Body of pancreas (tissue), 4 donors: ENCODE results near the gene STX4. TPM values are rescaled to one million over a fixed set of nuclear protein-coding genes. Genes with fewer than 3 reads are reported as not detected.

Experiments
- ATAC-seq: fragments of 150-250 bp; one replicate; pipeline ENCODE4 v1.9.1; 2016
- DNase-seq, 4 donors: peaks; one replicate each; pipeline ENCODE4 v3.0.0-alpha.2; 2019
- H3K27ac ChIP-seq, 4 donors: fragments of 200-600 bp; sonication (generic); 1 replicate in 3 of 4; 2 replicates in 1 of 4; pipeline versions ENCODE4 v1.5.1 to v1.6.1; 2016 to 2019; ENCODE audit warnings: mild to moderate bottlenecking in 1 of 4, mixed read lengths in 1 of 4, moderate library complexity in 1 of 4
- H3K27me3 ChIP-seq, 2 donors: fragments of 200-600 bp; sonication (generic); one replicate each; pipeline ENCODE4 v1.6.0; 2016; ENCODE audit warnings: mild to moderate bottlenecking in 1 of 2
- H3K36me3 ChIP-seq, 2 donors: fragments of 200-600 bp; sonication (generic); replicated peaks in 1 of 2; 2 replicates each; pipeline ENCODE4 v1.5.1; 2016; ENCODE audit warnings: low read depth in 2 of 2; ENCODE audit not compliant: insufficient read depth in 1 of 2
- H3K4me1 ChIP-seq: fragments of 200-600 bp; sonication (generic); one replicate; pipeline ENCODE4 v1.6.0; 2016
- H3K4me3 ChIP-seq, 2 donors: fragments of 200-600 bp; sonication (generic); 1 replicate in 1 of 2; 2 replicates in 1 of 2; pipeline ENCODE4 v1.5.1; 2016 to 2019
- H3K9me3 ChIP-seq, 3 donors: fragments of 200-600 bp; sonication (generic); 1 replicate in 2 of 3; 2 replicates in 1 of 3; pipeline ENCODE4 v1.5.1; 2016
- POLR2A ChIP-seq, 3 donors: fragments of 450-650 bp; IDR thresholded peaks; one replicate each; pipeline ENCODE4 v1.6.1; 2016; ENCODE audit warnings: antibody characterized with exemption in 3 of 3, mild to moderate bottlenecking in 2 of 3
- WGBS, 2 donors: methylation state at CpG; one replicate each; pipeline ENCODE4 v1.1.5; 2017; 5-methylcytosine and 5-hydroxymethylcytosine counted together
- intact Hi-C: fragments of 100-400 bp; cut with DNase I; formaldehyde crosslinking; loops from one replicate; pipeline ENCODE4 v1.15.1; 2023
- total RNA-seq, 2 donors: library from RNA; depleted of rRNA; stranded (reverse); fragments of >200 nt; gene quantifications; one replicate each; pipeline ENCODE4 v1.1.0, GENCODE V29; 2016
- TF ChIP-seq, protein P1 (sequence below), 7 experiments: fragments of 450-650 bp in 4 of 7; fragments of 200-600 bp in 3 of 7; sonication (generic) in 3 of 7; IDR thresholded peaks; one replicate each; pipeline ENCODE4 v1.5.1; 2016 to 2019; ENCODE audit warnings: antibody characterized with exemption in 7 of 7

Gene STX4
- total RNA-seq, 2 donors from 2014 or later = 25.9 to 38.6 TPM

DNA sequence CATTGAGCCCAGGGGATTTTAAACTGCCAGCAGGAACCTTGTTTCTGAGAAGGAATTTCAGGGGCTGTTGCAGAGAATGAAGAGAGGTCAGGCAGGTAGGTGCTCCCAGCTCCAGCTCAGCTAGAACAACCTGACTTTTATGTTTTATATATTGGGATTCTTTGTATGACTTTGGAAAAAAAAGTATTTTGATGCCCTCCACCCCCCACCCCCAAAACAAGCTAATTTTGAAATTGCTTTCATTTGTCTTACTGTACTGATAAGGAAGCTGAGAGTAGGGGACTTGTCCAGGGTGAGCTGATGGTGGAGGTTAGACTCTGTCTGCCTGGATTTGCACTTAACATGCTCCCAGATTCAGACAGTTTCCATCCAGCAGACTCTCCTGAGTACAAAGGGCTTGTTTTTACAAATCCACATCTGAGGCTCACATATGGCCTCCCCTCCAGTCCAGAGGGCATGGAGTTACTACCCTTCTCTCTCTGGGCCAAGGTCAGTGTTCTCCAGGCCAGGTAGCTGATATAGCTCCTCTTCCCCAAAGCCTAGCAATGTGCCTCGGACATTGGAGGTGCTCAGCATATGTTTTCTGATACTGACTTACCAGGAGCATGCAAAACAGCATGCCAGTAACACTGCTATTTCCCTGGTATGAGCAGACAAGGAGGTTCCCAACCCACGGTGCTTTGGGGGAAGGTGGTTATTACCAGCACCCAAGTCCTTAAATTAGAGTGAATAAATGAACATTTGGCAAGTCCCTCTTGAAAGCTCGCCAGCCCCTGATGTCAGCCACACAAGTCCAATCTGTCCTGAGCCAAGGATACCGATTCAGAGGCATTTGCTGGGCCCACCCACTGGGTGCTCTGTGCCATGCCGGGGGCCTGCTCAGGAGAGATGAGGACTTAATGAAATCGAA is 34.3 kb upstream of the STX4 start:
- TF ChIP-seq, protein P1, sequence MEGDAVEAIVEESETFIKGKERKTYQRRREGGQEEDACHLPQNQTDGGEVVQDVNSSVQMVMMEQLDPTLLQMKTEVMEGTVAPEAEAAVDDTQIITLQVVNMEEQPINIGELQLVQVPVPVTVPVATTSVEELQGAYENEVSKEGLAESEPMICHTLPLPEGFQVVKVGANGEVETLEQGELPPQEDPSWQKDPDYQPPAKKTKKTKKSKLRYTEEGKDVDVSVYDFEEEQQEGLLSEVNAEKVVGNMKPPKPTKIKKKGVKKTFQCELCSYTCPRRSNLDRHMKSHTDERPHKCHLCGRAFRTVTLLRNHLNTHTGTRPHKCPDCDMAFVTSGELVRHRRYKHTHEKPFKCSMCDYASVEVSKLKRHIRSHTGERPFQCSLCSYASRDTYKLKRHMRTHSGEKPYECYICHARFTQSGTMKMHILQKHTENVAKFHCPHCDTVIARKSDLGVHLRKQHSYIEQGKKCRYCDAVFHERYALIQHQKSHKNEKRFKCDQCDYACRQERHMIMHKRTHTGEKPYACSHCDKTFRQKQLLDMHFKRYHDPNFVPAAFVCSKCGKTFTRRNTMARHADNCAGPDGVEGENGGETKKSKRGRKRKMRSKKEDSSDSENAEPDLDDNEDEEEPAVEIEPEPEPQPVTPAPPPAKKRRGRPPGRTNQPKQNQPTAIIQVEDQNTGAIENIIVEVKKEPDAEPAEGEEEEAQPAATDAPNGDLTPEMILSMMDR (IDR thresholded peaks at IDR 0.05) = no peak
- no peak for TF ChIP-seq POLR2A (IDR thresholded peaks at IDR 0.05)
- Histone ChIP-seq H3K4me3 (no peak overlapping the region), H3K36me3 (no peaks in the 10 kb centered on the region), H3K4me1 (peaks cover 34% of the 10 kb centered on the region), H3K27me3 (no peaks in the 10 kb centered on the region), H3K9me3 (no peaks in the 10 kb centered on the region), H3K27ac (peak overlapping the region in 2 of 4 donors; percentile 55 to 81)
- no peak for ATAC-seq
- WGBS, 2 donors = 50 to 63% methylated on average over 6 of the region's 6 CpGs
- intact Hi-C loops = no loop called here
- no peak for DNase-seq

DNA sequence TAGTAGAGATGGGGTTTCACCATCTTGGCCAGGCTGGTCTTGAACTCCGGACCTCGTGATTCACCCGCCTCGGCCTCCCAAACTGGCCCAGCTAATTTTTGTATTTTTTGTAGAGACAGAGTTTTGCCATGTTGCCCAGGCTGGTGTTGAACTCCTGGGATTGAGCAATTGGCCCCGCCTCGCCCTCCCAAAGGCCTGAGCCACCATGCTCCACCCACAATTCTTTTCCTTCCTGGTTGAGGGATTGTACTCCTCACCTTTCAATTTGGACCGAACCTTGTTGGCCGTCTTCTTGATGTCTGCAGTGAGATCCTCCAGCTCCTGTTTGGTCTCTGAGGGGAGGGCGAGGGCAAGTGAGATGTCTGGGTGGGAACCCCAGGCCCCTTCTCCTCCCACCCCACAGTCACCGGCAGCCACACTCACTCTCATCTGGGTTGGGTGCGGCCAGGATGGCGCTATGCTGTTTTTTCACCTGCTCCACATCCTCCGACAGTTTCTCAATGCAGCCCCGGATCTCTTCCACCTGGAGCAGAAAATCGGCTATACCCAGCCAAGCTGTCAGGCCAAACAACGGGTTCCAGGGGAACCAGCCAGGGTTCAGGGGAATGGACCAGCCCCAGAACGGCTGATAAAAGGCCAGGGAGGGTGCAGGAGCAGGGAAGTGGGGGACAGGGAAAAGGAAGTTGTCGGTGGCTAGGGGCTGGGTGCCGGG is 32.5 kb upstream of the STX4 start:
- WGBS, 2 donors = 83 to 85% methylated on average over 18 to 19 of the region's 19 CpGs
- intact Hi-C loops = no loop called here
- no peaks in the 10 kb centered on the region for H3K27me3 ChIP-seq

DNA sequence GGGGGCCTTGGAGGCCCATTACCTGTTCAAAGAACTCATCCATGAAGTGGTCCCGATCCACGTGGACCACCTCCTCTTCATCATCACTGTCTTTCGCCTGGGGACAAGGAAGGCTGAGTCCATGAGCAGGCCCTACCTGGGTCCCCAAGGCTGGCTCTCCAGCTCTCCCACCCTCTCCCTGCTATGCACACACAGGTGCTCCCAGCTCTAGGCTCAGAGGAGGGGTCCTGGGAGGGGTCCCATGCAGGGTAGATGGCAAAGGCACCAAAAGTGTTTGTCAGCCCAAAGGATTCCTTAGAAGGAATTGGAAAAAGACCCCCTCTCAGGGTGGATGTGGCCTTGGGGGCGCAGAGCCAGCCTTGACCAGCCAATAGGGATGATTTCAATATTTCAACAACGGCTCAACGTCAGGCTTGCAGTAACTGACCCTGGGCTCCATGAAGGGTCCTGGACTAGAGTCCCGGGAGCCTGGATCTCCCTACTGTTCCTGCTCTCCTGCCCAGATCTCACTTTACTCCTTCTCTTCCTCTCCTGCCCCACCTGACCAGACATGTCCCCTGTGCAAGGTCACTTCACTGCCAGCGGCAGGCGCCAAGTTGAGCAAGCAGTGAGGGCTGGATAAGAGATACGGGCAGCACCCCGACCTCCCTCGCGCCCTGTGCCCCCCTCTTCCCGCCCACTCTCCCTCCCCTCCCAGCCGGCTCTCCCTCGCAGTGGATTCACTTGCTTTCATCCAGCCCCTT is 31.7 kb upstream of the STX4 start:
- Histone ChIP-seq H3K4me3 (no peak overlapping the region), H3K36me3 (no peaks in the 10 kb centered on the region), H3K9me3 (no peaks in the 10 kb centered on the region), H3K27ac (no peak overlapping the region), H3K27me3 (no peaks in the 10 kb centered on the region), H3K4me1 (peaks cover 29% of the 10 kb centered on the region)
- intact Hi-C loops = no loop called here
- 35 to 65% methylated on average over 5 to 16 of the region's 16 CpGs for whole genome bisulfite sequencing, 2 donors
- DNase-seq = no peak
- ATAC-seq = peak; percentile 8
- no peak for TF ChIP-seq POLR2A (IDR thresholded peaks at IDR 0.05)
- TF ChIP-seq, protein P1 (IDR thresholded peaks at IDR 0.05) = no peak

More for the DNA sequence above, 32.5 kb upstream of the STX4 start:
- Histone ChIP-seq H3K9me3 (no peaks in the 10 kb centered on the region), H3K36me3 (no peaks in the 10 kb centered on the region), H3K4me3 (no peak overlapping the region), H3K4me1 (peaks cover 34% of the 10 kb centered on the region), H3K27ac (no peak overlapping the region)
- ATAC-seq (no peak), DNase-seq (no peak)
- TF ChIP-seq, protein P1 (IDR thresholded peaks at IDR 0.05) = no peak
- no peak for TF ChIP-seq POLR2A (IDR thresholded peaks at IDR 0.05)

DNA sequence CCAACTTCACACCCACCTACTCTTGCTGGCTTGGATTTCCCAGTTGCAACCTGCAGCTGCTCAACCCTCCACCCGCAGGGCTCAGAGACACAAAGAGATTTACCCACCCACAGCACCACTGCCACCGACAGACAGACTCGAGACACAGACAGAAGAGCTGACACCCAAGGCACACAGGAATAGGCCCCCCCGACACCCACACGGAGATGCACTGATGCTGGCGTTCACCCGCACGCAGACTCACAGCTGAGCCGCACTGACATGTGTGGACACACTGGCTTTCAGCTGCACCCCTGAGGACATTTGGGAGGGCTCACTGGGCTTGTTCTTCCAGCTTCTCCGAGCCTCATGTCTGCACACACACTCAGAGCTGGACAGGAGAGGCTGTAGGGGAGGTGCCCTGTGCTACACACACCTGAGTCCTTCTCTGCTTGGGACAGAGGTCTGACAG is 31.1 kb upstream of the STX4 start:
- Histone ChIP-seq H3K27ac (no peak overlapping the region), H3K36me3 (no peaks in the 10 kb centered on the region), H3K27me3 (no peaks in the 10 kb centered on the region), H3K4me3 (no peak overlapping the region), H3K4me1 (peaks cover 25% of the 10 kb centered on the region), H3K9me3 (no peaks in the 10 kb centered on the region)
- intact Hi-C loops = no loop called here
- WGBS, 2 donors = 20 to 56% methylated on average over 4 to 10 of the region's 10 CpGs
- TF ChIP-seq, protein P1 (IDR thresholded peaks at IDR 0.05) = no peak
- TF ChIP-seq POLR2A (IDR thresholded peaks at IDR 0.05) = no peak
- ATAC-seq (no peak), DNase-seq (no peak)
